NT2/D1 (cell line): ENCODE data around the gene KRT39.
"Not testable (repeated sequence)": the region's sequence is repeated elsewhere in the genome, so short reads cannot be mapped to it uniquely, and the experiment has no call there.

Experiments
- DNase-seq: peaks from one replicate; pipeline ENCODE4 v3.0.0-alpha.2; 2011; ENCODE audit warnings: low read depth, low spot score
- H3K27me3 ChIP-seq: 2 replicates; pipeline ENCODE4 v1.6.0; 2011; ENCODE audit warnings: mild to moderate bottlenecking; ENCODE audit not compliant: insufficient read length, insufficient read depth
- H3K36me3 ChIP-seq: 2 replicates; pipeline ENCODE4 v1.6.1; 2011; ENCODE audit warnings: mild to moderate bottlenecking, low read length, mixed read lengths; ENCODE audit not compliant: insufficient read depth, insufficient read length
- H3K4me1 ChIP-seq: 2 replicates; pipeline ENCODE4 v1.5.1; 2011; ENCODE audit not compliant: insufficient read depth, insufficient read length
- H3K4me3 ChIP-seq: 2 replicates; pipeline ENCODE4 v1.5.1; 2011; ENCODE audit warnings: low read depth; ENCODE audit not compliant: insufficient read length
- H3K9ac ChIP-seq: 2 replicates; pipeline ENCODE4 v1.6.0; 2011; ENCODE audit warnings: low read depth; ENCODE audit not compliant: insufficient read length
- H3K9me3 ChIP-seq: 2 replicates; pipeline ENCODE4 v1.5.1; 2011; ENCODE audit warnings: mild to moderate bottlenecking, low read length; ENCODE audit not compliant: insufficient read depth
- SUZ12 ChIP-seq: IDR thresholded peaks from 2 replicates; pipeline ENCODE4 v1.6.1; 2011; ENCODE audit not compliant: insufficient read length, insufficient read depth; ENCODE audit errors: extremely low read depth
- YY1 ChIP-seq: IDR thresholded peaks from 2 replicates; pipeline ENCODE4 v1.6.1; 2011; ENCODE audit not compliant: insufficient read length, insufficient read depth
- ZNF274 ChIP-seq: IDR thresholded peaks from 2 replicates; pipeline ENCODE4 v1.6.1; 2011; ENCODE audit warnings: mild to moderate bottlenecking, low read depth, low read length

KRT39 gene

GRCh38 chr17:40931311-40931710 lies 35.4 kb downstream of the KRT39 start:
- no peak overlapping the region for H3K4me3 ChIP-seq
- no peaks in the 10 kb centered on the region for H3K9me3 ChIP-seq
- no peaks in the 10 kb centered on the region for H3K27me3 ChIP-seq
- no peaks in the 10 kb centered on the region for H3K36me3 ChIP-seq
- no peak for DNase-seq
- no peak for TF ChIP-seq YY1
- TF ChIP-seq ZNF274: no peak
- TF ChIP-seq SUZ12: no peak
- no peaks in the 10 kb centered on the region for H3K4me1 ChIP-seq
- no peak overlapping the region for H3K9ac ChIP-seq

- Histone ChIP-seq H3K9me3 (no peaks in the 10 kb centered on the region), H3K36me3 (no peaks in the 10 kb centered on the region), H3K9ac (no peak overlapping the region), H3K4me3 (no peak overlapping the region), H3K4me1 (no peaks in the 10 kb centered on the region), H3K27me3 (no peaks in the 10 kb centered on the region)
- TF ChIP-seq YY1 (no peak), SUZ12 (no peak), ZNF274 (no peak)
- DNase-seq: no peak
Measured at GRCh38 chr17:40926341-40926740, 40.4 kb downstream of the KRT39 start.

- H3K27me3 ChIP-seq: no peaks in the 10 kb centered on the region
- H3K9ac ChIP-seq: no peak overlapping the region
- H3K9me3 ChIP-seq: no peaks in the 10 kb centered on the region
- TF ChIP-seq ZNF274: no peak
- no peak for TF ChIP-seq YY1
- TF ChIP-seq SUZ12: no peak
- no peaks in the 10 kb centered on the region for H3K36me3 ChIP-seq
- DNase-seq: no peak
- no peak overlapping the region for H3K4me3 ChIP-seq
- H3K4me1 ChIP-seq: no peaks in the 10 kb centered on the region
Measured at GRCh38 chr17:40922239-40922638, 44.5 kb downstream of the KRT39 start.

- Histone ChIP-seq H3K36me3 (no peaks in the 10 kb centered on the region), H3K4me1 (no peaks in the 10 kb centered on the region), H3K9ac (no peak overlapping the region), H3K9me3 (no peaks in the 10 kb centered on the region), H3K4me3 (no peak overlapping the region), H3K27me3 (no peaks in the 10 kb centered on the region)
- no peak for DNase-seq
- TF ChIP-seq YY1 (no peak), SUZ12 (no peak), ZNF274 (no peak)
Measured at GRCh38 chr17:40921026-40921425, 45.7 kb downstream of the KRT39 start.

- H3K36me3 ChIP-seq, H3K4me3 ChIP-seq, H3K4me1 ChIP-seq, DNase-seq, H3K27me3 ChIP-seq, H3K9ac ChIP-seq, H3K9me3 ChIP-seq: not testable (repeated sequence)
Measured at GRCh38 chr17:40917116-40917515, 49.6 kb downstream of the KRT39 start.

- TF ChIP-seq ZNF274 (no peak), YY1 (no peak), SUZ12 (no peak)
- no peak for DNase-seq
- H3K4me1 ChIP-seq: no peaks in the 10 kb centered on the region
- no peaks in the 10 kb centered on the region for H3K36me3 ChIP-seq
- no peaks in the 10 kb centered on the region for H3K27me3 ChIP-seq
- H3K4me3 ChIP-seq: no peak overlapping the region
- H3K9ac ChIP-seq: no peak overlapping the region
- H3K9me3 ChIP-seq: no peaks in the 10 kb centered on the region
Measured at GRCh38 chr17:40916366-40916765, 50.4 kb downstream of the KRT39 start.

GRCh38 chr17:40915721-40916256 lies 51.0 kb downstream of the KRT39 start:
- Histone ChIP-seq H3K4me3 (no peak overlapping the region), H3K9ac (no peak overlapping the region), H3K27me3 (no peaks in the 10 kb centered on the region), H3K9me3 (no peaks in the 10 kb centered on the region), H3K4me1 (no peaks in the 10 kb centered on the region), H3K36me3 (no peaks in the 10 kb centered on the region)
- no peak for DNase-seq
- no peak for TF ChIP-seq ZNF274
- TF ChIP-seq SUZ12: no peak
- no peak for TF ChIP-seq YY1

- no peaks in the 10 kb centered on the region for H3K4me1 ChIP-seq
- no peaks in the 10 kb centered on the region for H3K36me3 ChIP-seq
- no peaks in the 10 kb centered on the region for H3K9me3 ChIP-seq
- H3K9ac ChIP-seq: no peak overlapping the region
- H3K4me3 ChIP-seq: no peak overlapping the region
- DNase-seq: no peak
- TF ChIP-seq SUZ12 (no peak), ZNF274 (no peak), YY1 (no peak)
- H3K27me3 ChIP-seq: no peaks in the 10 kb centered on the region
Measured at GRCh38 chr17:40915199-40915661, 51.5 kb downstream of the KRT39 start.
